NCI-H748 treated with DMSO at 0.1 percent for 48 hours (cell line): Measurements from ENCODE around the gene SMC6.

Source experiments
- DNase-seq: peaks from one replicate; lab custom pipeline; 2025; lab: John Stamatoyannopoulos, UW

The SMC6 gene

GRCh38 chr2:17717666-17718065 lies 35.9 kb downstream of the SMC6 start:
- DNase-seq: no peak

GRCh38 chr2:17713291-17713690 lies 40.3 kb downstream of the SMC6 start:
- DNase-seq: no peak

GRCh38 chr2:17710547-17711248 lies 42.9 kb downstream of the SMC6 start:
- DNase-seq: no peak

GRCh38 chr2:17709897-17710296 lies 43.7 kb downstream of the SMC6 start:
- DNase-seq: no peak

GRCh38 chr2:17708501-17708900 lies 45.1 kb downstream of the SMC6 start:
- DNase-seq: no peak

GRCh38 chr2:17706845-17707244 lies 46.8 kb downstream of the SMC6 start:
- no peak for DNase-seq

GRCh38 chr2:17690776-17691175 lies 62.8 kb downstream of the SMC6 start:
- DNase-seq: no peak

- no peak for DNase-seq
Measured at GRCh38 chr2:17689010-17689409, 64.6 kb downstream of the SMC6 start.

- DNase-seq: no peak
Measured at GRCh38 chr2:17688600-17688999, 65.0 kb downstream of the SMC6 start.

- DNase-seq: no peak
Measured at GRCh38 chr2:17683981-17684380, 69.6 kb downstream of the SMC6 start.

- no peak for DNase-seq
Measured at GRCh38 chr2:17682098-17682857, 71.3 kb downstream of the SMC6 start.

- DNase-seq: no peak
Measured at GRCh38 chr2:17680119-17680518, 73.5 kb downstream of the SMC6 start.

- DNase-seq: no peak
Measured at GRCh38 chr2:17674817-17675216, 78.8 kb downstream of the SMC6 start.

- DNase-seq: no peak
Measured at GRCh38 chr2:17672583-17673317, 80.9 kb downstream of the SMC6 start.

- DNase-seq: no peak
Measured at GRCh38 chr2:17667898-17668297, 85.7 kb downstream of the SMC6 start.

- DNase-seq: no peak
Measured at GRCh38 chr2:17664534-17664933, 89.1 kb downstream of the SMC6 start.

- no peak for DNase-seq
Measured at GRCh38 chr2:17662723-17663122, 90.9 kb downstream of the SMC6 start.

GRCh38 chr2:17661460-17661859 lies 92.2 kb downstream of the SMC6 start:
- no peak for DNase-seq

- no peak for DNase-seq
Measured at GRCh38 chr2:17660219-17660618, 93.4 kb downstream of the SMC6 start.

GRCh38 chr2:17658251-17658843 lies 95.3 kb downstream of the SMC6 start:
- DNase-seq: no peak

- no peak for DNase-seq
Measured at GRCh38 chr2:17657759-17658158, 95.9 kb downstream of the SMC6 start.

GRCh38 chr2:17652681-17653394 lies 100.8 kb downstream of the SMC6 start:
- DNase-seq: no peak
